Measurements from ENCODE around the gene RNASE1. TPM values are rescaled to one million over a fixed set of nuclear protein-coding genes. Genes with fewer than 3 reads are reported as not detected.

The RNASE1 gene
- total and polyA plus RNA-seq, 9 of the 15 experiments (the other 6 are each of a cell fraction or from before 2014, with no cell fraction given) = 6.4 to 33.3 (median 13.9) TPM

- H4K20me1 ChIP-seq (replicated peaks; ENCODE audit: control insufficient read depth, insufficient read depth, low read length) = no peaks in the 10 kb centered on the region
- H3K9ac ChIP-seq (ENCODE audit: insufficient read depth in 1 of 2, low read depth in 2 of 2, low read length in 2 of 2) = no peak overlapping the region
- no peak overlapping the region for H3K4me3 ChIP-seq
- no peak overlapping the region for H3K27ac ChIP-seq (ENCODE audit: extremely low read depth, low read depth, low read length)
- DNase-seq (ENCODE audit: extremely low read depth in 1 of 4, low spot score in 3 of 4) (no peak), ATAC-seq (no peak), FAIRE-seq (no peak)
- intact Hi-C loops (cut with micrococcal nuclease) = no loop called here
- no peaks in the 10 kb centered on the region for H3K9me1 ChIP-seq (ENCODE audit: control insufficient read depth, insufficient read depth, low read length)
- no peaks in the 10 kb centered on the region for H3K79me2 ChIP-seq (ENCODE audit: control insufficient read depth, insufficient read depth, low read length)
- no peaks in the 10 kb centered on the region; a peak in 1 of 5 replicates for H3K4me1 ChIP-seq (replicated peaks in 1 of 2; ENCODE audit: control insufficient read depth in 2 of 2, insufficient read depth in 2 of 2, low read length in 2 of 2)
- in situ Hi-C loops (cut with MboI) = no loop called here
- no peaks in the 10 kb centered on the region for H3K27me3 ChIP-seq (ENCODE audit: control insufficient read depth in 2 of 2, insufficient read depth in 2 of 2, low read length in 2 of 2)
- no peak overlapping the region for H2AFZ ChIP-seq (ENCODE audit: low read depth, low read length)
- TF ChIP-seq SMARCA5 (IDR thresholded peaks at IDR 0.05) = no peak
- TF ChIP-seq ZNF316 (IDR thresholded peaks at IDR 0.05) = no peak
- no peak for TF ChIP-seq JUND (IDR thresholded peaks at IDR 0.05; ENCODE audit: borderline replicate concordance, low read depth, low read length)
- no peak for TF ChIP-seq JUND (tag; IDR thresholded peaks at IDR 0.05; ENCODE audit: borderline replicate concordance, low read depth, low read length)
- no peak for TF ChIP-seq ZNF518B (CRISPR knock-in tag; IDR thresholded peaks at IDR 0.05)
- TF ChIP-seq KAT8 (IDR thresholded peaks at IDR 0.05; ENCODE audit: low read depth) = no peak
- TF ChIP-seq MAFF (IDR thresholded peaks at IDR 0.05; ENCODE audit: low read length) = no peak
- no peak for TF ChIP-seq ZNF124 (CRISPR knock-in tag; IDR thresholded peaks at IDR 0.05)
- no peaks in the 10 kb centered on the region for H3K36me3 ChIP-seq (ENCODE audit: control insufficient read depth, insufficient read depth, low read length)
- no peak overlapping the region for H3K4me2 ChIP-seq (ENCODE audit: insufficient read depth, low read length)
- BruUV-seq (replicated peaks) = no TSS peak
- CTCF ChIA-PET (ENCODE audit: low intra/inter-chr PET ratio) = no interaction called here
- H3K9me3 ChIP-seq (replicated peaks; ENCODE audit: control insufficient read depth, insufficient read depth, low read depth, low read length) = no peaks in the 10 kb centered on the region
- POLR2A ChIA-PET = no interaction called here
These were observed 38.5 kb upstream of the RNASE1 start for GRCh38 chr14:20841096-20841495.

Measured in K562 (cell line).